Measurements from ENCODE around the gene MAP3K8. TPM values are rescaled to one million over a fixed set of nuclear protein-coding genes. Genes with fewer than 3 reads are reported as not detected.

The MAP3K8 gene
- total and polyA plus RNA-seq, 10 of the 15 experiments (the other 5 are each of a cell fraction or from before 2014, with no cell fraction given), result 25.5 to 115 (median 40.2) TPM

- ATAC-seq, result peak; percentile 63
- WGBS (ENCODE audit: insufficient coverage, insufficient replicate concordance, low lambda C conversion rate, missing lambda C conversion rate), result 24% methylated on average over 11 of the region's 11 CpGs
- RAD21 ChIA-PET (ENCODE audit: unreplicated experiment), result interaction anchor here (0.6 to 14.9 kb wide), 13 partner anchors 10 to 91 kb away, joined by 3 to 165 read pairs (median 8); partner anchors contain the start of gene MAP3K8
- Histone ChIP-seq H3K9ac (ENCODE audit: control insufficient read depth, insufficient read depth, low read length) (peak overlapping the region; percentile 61), H3K79me2 (ENCODE audit: control insufficient read depth, insufficient read depth, low read length) (no peaks in the 10 kb centered on the region), H2AFZ (ENCODE audit: control insufficient read depth, low read depth, low read length) (peak overlapping the region; percentile 65), H3K4me1 (ENCODE audit: control insufficient read depth, insufficient read depth, low read length) (peaks cover 88% of the 10 kb centered on the region), H3K36me3 (ENCODE audit: control insufficient read depth in 2 of 2, insufficient read depth in 2 of 2, low read length in 1 of 2) (no peaks in the 10 kb centered on the region), H3K27me3 (replicated peaks in 1 of 2; ENCODE audit: control insufficient read depth in 2 of 2, insufficient read depth in 2 of 2, low read length in 1 of 2) (no peaks in the 10 kb centered on the region), H4K20me1 (ENCODE audit: control insufficient read depth, insufficient read depth) (no peaks in the 10 kb centered on the region), H3K4me3 (peak overlapping the region; percentile 40; the same call in 1 of the 2 replicates), H3K4me2 (ENCODE audit: control insufficient read depth, insufficient read depth) (peak overlapping the region; percentile 86), H3K9me3 (replicated peaks; ENCODE audit: control insufficient read depth, insufficient read depth, low read length) (no peaks in the 10 kb centered on the region), H3K27ac (ENCODE audit: control insufficient read depth, insufficient read depth) (peak overlapping the region; percentile 87)
- TSS peak; percentile 73 for BruUV-seq (replicated peaks)
- SMC1A ChIA-PET (ENCODE audit: uncharacterized antibody, unreplicated experiment), result interaction anchor here (0.5 to 8.5 kb wide), 19 partner anchors 9 to 80 kb away, joined by 3 to 147 read pairs (median 8); partner anchors contain the start of gene MAP3K8
- CTCF ChIA-PET, result interaction anchor here (0.8 to 4.4 kb wide), 16 partner anchors 12 to 89 kb away, joined by 4 to 36 read pairs (median 5); no protein-coding TSS in a partner anchor
- in situ Hi-C loops (cut with MboI) (no loop called here), intact Hi-C loops (cut with micrococcal nuclease; ENCODE audit: unreplicated experiment) (loop anchor here (5.0 kb wide), 3 partner anchors 37 to 77 kb away; no protein-coding TSS in a partner anchor)
- no peak for DNase-seq (ENCODE audit: low read depth, low spot score)
- POLR2A ChIA-PET, result interaction anchor here (0.5 to 2.3 kb wide), 8 partner anchors 9 to 75 kb away, joined by 3 to 10 read pairs (median 3); no protein-coding TSS in a partner anchor
- FAIRE-seq, result no peak
- TF ChIP-seq SMARCA5 (IDR thresholded peaks at IDR 0.05) (peak; percentile 79), CEBPZ (IDR thresholded peaks at IDR 0.05; ENCODE audit: low read depth, low read length) (no peak), MTA3 (IDR thresholded peaks at IDR 0.05; ENCODE audit: borderline replicate concordance, low read length) (no peak), ZBTB33 (IDR thresholded peaks at IDR 0.05) (no peak), BCLAF1 (IDR thresholded peaks at IDR 0.05) (no peak), SP1 (IDR thresholded peaks at IDR 0.05; ENCODE audit: low read depth, low read length) (no peak), NRF1 (conservative IDR thresholded peaks at IDR 0.05; ENCODE audit: low read depth, low read length) (no peak), PRDM15 (CRISPR knock-in tag; IDR thresholded peaks at IDR 0.05) (no peak), CHD4 (IDR thresholded peaks at IDR 0.05) (no peak)
These were observed 59.9 kb downstream of the MAP3K8 start for GRCh38 chr10:30493609-30494530.
